SU-DHL-6 (cell line): ENCODE data around the gene EDDM13.
A peak's percentile ranks its signal among the peaks of the same experiment; 100 is the strongest.
"Not testable (repeated sequence)": the region's sequence is repeated elsewhere in the genome, so short reads cannot be mapped to it uniquely, and the experiment has no call there.

Experiments used
- H2AFZ ChIP-seq: fragments of 200-600 bp; sonication (generic); 2 replicates; pipeline ENCODE4 v1.6.1; 2014; ENCODE audit warnings: low read depth, mild to moderate bottlenecking, moderate library complexity, mixed read lengths, antibody characterized with exemption, low read length; ENCODE audit not compliant: severe bottlenecking
- H3F3A ChIP-seq: fragments of 200-600 bp; shearing (Covaris generic); 2 replicates; pipeline ENCODE4 v1.6.0; 2016; ENCODE audit warnings: antibody characterized with exemption, mild to moderate bottlenecking; ENCODE audit not compliant: insufficient read depth
- H3K27ac ChIP-seq: fragments of 200-600 bp; sonication (generic); 2 replicates; pipeline ENCODE4 v1.5.1; 2016; ENCODE audit warnings: low read depth, mild to moderate bottlenecking, low read length, moderate library complexity, mixed read lengths
- H3K27me3 ChIP-seq: fragments of 200-600 bp; sonication (generic), shearing (Covaris generic); 2 replicates; pipeline ENCODE4 v1.6.0; 2014; ENCODE audit warnings: mild to moderate bottlenecking, low read length
- H3K36me3 ChIP-seq: fragments of 200-600 bp; sonication (generic); 2 replicates; pipeline ENCODE4 v1.6.1; 2014; ENCODE audit warnings: mild to moderate bottlenecking, low read length, mixed read lengths
- H3K4me2 ChIP-seq: fragments of 300-600, 200-600 bp; shearing (Covaris generic), sonication (generic); 2 replicates; pipeline ENCODE4 v1.6.0; 2014; ENCODE audit warnings: low read length, low read depth, mild to moderate bottlenecking; ENCODE audit not compliant: poor library complexity, severe bottlenecking
- H3K4me3 ChIP-seq: fragments of 200-600 bp; sonication (generic); 2 replicates; pipeline ENCODE4 v1.5.1; 2014; ENCODE audit warnings: antibody characterized with exemption, low read length, mild to moderate bottlenecking, mixed read lengths; ENCODE audit not compliant: insufficient read depth, poor library complexity, severe bottlenecking
- H3K79me2 ChIP-seq: fragments of 200-600 bp; sonication (generic); 2 replicates; pipeline ENCODE4 v1.6.1; 2014; ENCODE audit warnings: mild to moderate bottlenecking, low read length, moderate library complexity; ENCODE audit not compliant: insufficient read depth
- H3K9ac ChIP-seq: fragments of 200-600 bp; sonication (generic); 2 replicates; pipeline ENCODE4 v1.7.0; 2014; ENCODE audit warnings: mild to moderate bottlenecking, low read length
- H3K9me2 ChIP-seq: fragments of 200-600 bp; sonication (generic); replicated peaks from 2 replicates; pipeline ENCODE4 v1.6.1; 2014; ENCODE audit warnings: low read length; ENCODE audit not compliant: insufficient read depth
- H3K9me3 ChIP-seq: fragments of 200-600 bp; sonication (generic); 2 replicates; pipeline ENCODE4 v1.6.1; 2014; ENCODE audit warnings: low read length, mixed read lengths; ENCODE audit not compliant: insufficient read depth
- H4K20me1 ChIP-seq: fragments of 200-600 bp; sonication (generic); 2 replicates; pipeline ENCODE4 v1.6.1; 2014; ENCODE audit warnings: low read depth, mild to moderate bottlenecking, antibody characterized with exemption, low read length, moderate library complexity, mixed read lengths
- EZH2phosphoT487 ChIP-seq: fragments of 200-600 bp; sonication (generic), shearing (Covaris generic); conservative IDR thresholded peaks from 2 replicates; pipeline ENCODE4 v1.6.1; 2018; ENCODE audit warnings: mild to moderate bottlenecking, antibody characterized with exemption, low read length, moderate library complexity, mixed read lengths
- TF ChIP-seq, protein P1 (sequence below): fragments of 200-600 bp; sonication (generic); IDR thresholded peaks from one replicate; pipeline ENCODE4 v1.5.1; 2017; ENCODE audit warnings: antibody characterized with exemption, mild to moderate bottlenecking, low read length, moderate library complexity; ENCODE audit not compliant: insufficient read depth, poor library complexity, severe bottlenecking

Gene EDDM13

DNA sequence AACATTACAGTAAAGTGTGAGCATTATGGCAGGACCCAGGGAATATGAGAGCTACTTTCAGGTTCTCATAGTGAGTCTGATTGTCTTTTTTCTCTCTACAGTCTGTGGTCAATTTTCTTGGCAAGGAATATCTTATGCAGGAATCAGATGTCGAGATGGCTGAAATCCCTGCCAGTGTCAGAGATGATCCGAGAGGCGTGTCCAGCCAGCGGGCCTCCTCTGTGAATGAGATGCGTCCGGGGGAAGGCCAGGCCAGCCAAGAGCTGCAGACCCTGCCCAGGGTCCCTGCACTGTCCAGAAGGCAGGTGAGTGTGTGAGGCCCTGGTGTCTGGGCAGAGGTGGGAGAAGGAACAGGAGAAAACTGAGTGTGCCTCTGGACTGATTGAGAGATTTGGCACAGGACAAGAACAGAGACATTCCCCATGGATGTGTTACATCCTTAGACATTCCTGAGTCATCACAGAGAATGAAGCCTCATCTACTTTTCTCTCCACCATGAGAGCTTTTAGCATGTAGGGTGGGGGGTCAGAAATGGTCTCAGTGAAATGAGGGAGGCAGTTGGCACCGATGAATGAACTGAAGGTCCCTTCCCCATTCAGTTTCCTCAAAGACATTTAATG lies 27.3 kb upstream of the EDDM13 start:
- no peak overlapping the region for H2AFZ ChIP-seq
- H3K27ac ChIP-seq = no peak overlapping the region
- H3K9me3 ChIP-seq = no peaks in the 10 kb centered on the region
- H3F3A ChIP-seq = no peaks in the 10 kb centered on the region
- no peak overlapping the region for H3K9ac ChIP-seq
- H3K4me3 ChIP-seq = no peak overlapping the region
- no peaks in the 10 kb centered on the region for H4K20me1 ChIP-seq
- H3K79me2 ChIP-seq = no peaks in the 10 kb centered on the region
- H3K36me3 ChIP-seq = no peaks in the 10 kb centered on the region
- H3K9me2 ChIP-seq = no peaks in the 10 kb centered on the region
- TF ChIP-seq, protein P1, sequence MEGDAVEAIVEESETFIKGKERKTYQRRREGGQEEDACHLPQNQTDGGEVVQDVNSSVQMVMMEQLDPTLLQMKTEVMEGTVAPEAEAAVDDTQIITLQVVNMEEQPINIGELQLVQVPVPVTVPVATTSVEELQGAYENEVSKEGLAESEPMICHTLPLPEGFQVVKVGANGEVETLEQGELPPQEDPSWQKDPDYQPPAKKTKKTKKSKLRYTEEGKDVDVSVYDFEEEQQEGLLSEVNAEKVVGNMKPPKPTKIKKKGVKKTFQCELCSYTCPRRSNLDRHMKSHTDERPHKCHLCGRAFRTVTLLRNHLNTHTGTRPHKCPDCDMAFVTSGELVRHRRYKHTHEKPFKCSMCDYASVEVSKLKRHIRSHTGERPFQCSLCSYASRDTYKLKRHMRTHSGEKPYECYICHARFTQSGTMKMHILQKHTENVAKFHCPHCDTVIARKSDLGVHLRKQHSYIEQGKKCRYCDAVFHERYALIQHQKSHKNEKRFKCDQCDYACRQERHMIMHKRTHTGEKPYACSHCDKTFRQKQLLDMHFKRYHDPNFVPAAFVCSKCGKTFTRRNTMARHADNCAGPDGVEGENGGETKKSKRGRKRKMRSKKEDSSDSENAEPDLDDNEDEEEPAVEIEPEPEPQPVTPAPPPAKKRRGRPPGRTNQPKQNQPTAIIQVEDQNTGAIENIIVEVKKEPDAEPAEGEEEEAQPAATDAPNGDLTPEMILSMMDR = no peak
- TF ChIP-seq EZH2phosphoT487 = no peak
- H3K27me3 ChIP-seq = no peaks in the 10 kb centered on the region
- H3K4me2 ChIP-seq = no peak overlapping the region

DNA sequence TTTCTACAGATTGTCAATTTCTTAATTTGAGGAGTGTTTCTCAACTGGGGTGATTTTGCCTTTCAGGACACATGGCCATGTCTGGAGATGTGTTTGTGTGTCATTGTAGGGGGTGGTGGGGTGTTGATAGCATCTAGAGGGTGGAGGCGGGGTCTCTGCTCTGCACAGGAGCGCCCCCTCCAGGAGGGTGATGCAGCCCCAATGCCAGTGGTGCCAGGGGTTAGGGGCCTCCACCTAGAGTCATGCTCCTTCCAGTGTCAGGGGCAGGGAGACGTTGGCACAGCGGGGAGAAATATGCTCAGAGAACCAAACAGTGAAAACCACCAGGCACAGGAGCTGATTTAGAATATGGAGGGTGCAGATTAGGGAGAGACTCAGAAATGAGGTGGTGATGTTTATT lies 26.8 kb upstream of the EDDM13 start:
- H3K4me2 ChIP-seq, H4K20me1 ChIP-seq, H3F3A ChIP-seq, H3K4me3 ChIP-seq, H3K79me2 ChIP-seq, H2AFZ ChIP-seq, H3K9me3 ChIP-seq, H3K36me3 ChIP-seq, H3K27ac ChIP-seq, H3K9ac ChIP-seq, H3K27me3 ChIP-seq, H3K9me2 ChIP-seq: not testable (repeated sequence)

DNA sequence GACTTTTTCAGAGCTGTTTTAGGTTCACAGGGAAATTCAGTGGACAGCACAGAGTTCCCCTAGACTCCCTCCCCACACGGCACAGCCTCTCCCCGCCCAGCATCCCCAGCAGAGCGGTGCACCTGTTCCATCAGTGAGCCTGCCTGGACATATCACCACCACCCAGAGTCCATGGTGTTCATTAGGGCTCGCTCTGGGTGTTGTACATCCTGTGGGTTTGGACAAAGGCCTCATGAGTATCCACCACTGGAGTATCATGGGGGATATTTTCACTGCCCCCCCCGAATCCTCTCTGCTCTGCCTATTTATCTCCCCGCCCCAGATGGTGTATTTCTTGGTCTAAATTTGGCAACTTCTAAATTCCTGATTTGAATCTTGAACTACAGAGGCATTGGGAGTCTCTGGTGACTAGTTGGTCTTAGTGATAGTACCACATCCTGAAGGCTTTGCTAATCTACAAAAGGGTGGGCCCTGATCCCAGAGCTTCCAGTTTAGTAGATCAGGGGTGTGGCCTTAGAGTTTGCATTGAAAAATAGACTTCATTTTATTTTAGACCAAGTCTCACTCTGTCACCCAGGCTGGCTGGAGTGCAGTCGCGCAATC lies 23.7 kb upstream of the EDDM13 start:
- not testable (repeated sequence) for H3K9ac ChIP-seq, H4K20me1 ChIP-seq, H3K27me3 ChIP-seq, H3K9me3 ChIP-seq, H3K9me2 ChIP-seq, H3K79me2 ChIP-seq, H3K36me3 ChIP-seq, H3K27ac ChIP-seq, H2AFZ ChIP-seq, H3K4me3 ChIP-seq, H3K4me2 ChIP-seq, H3F3A ChIP-seq

- Histone ChIP-seq H3K4me3 (no peak overlapping the region), H4K20me1 (no peaks in the 10 kb centered on the region), H3K27me3 (no peaks in the 10 kb centered on the region), H3K4me2 (no peak overlapping the region), H3K79me2 (no peaks in the 10 kb centered on the region), H3K9me3 (no peaks in the 10 kb centered on the region), H2AFZ (peak overlapping the region; percentile 86), H3F3A (0 out of 2 replicates have a peak, but pooled peaks cover 6% of the 10 kb centered on the region), H3K9ac (no peak overlapping the region), H3K9me2 (no peaks in the 10 kb centered on the region), H3K36me3 (no peaks in the 10 kb centered on the region), H3K27ac (no peak overlapping the region)
- TF ChIP-seq, protein P1 = peak; percentile 78
- no peak for TF ChIP-seq EZH2phosphoT487
Observed at GRCh38 chr19:56252699-56253422, 19.7 kb upstream of the EDDM13 start.
